ENCODE data around the gene NKAPD1. TPM values are rescaled to one million over a fixed set of nuclear protein-coding genes. Genes with fewer than 3 reads are reported as not detected.

Gene NKAPD1
- polyA plus RNA-seq, 1 of the 3 experiments (the other 2 are of a cell fraction) = 9.2 TPM

DNA sequence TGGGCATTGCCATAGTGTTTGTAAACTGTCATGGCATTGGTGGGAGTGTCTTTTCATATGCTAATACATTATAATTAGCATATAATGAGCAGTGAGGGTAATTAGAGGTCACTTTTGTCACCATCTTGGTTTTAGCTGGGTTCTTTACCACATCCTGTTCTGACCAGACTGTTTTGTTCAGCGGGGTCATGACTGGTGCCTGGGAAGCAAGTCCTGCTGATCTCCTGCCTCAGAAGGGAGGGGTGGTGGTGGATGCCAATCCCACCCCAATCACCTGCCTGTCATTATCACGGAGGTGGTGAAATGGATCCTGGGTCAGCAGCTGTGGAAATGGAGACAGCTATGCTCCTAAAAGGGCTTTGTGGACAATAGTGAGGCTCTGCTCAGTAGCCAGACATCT, 58.6 kb downstream of the NKAPD1 start:
- no peaks in the 10 kb centered on the region for H3K27me3 ChIP-seq (ENCODE audit: insufficient read depth)
- CTCF ChIA-PET = interaction anchor here (1.5 to 2.8 kb wide), 2 partner anchors 18 to 21 kb away, joined by 3 to 15 read pairs; no protein-coding TSS in a partner anchor
- WGBS (ENCODE audit: low lambda C conversion rate) = 73% methylated on average over 2 of the region's 2 CpGs

DNA sequence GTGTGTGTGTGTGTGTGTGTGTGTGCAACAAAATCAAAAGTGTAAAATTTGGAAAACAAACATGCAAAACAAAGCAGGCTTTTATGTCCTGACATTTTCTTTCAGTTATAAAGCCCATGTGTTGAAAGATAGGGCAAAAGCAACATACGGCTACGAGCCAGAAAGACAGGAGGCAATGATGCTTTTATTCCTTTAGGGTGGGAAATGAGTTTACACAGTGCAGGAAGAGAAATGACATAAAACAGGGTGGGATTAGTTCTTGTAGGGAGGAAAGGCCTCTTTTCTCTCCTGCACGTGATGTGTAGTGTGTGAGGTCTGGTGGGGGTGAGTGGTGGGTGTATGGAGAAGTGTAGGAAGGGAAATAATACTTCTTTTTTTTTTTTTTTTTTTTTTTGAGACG, 60.4 kb downstream of the NKAPD1 start:
- H3K27me3 ChIP-seq (ENCODE audit: insufficient read depth) = no peaks in the 10 kb centered on the region
- WGBS (ENCODE audit: low lambda C conversion rate) = 96% methylated on average over 4 of the region's 4 CpGs
- DNase-seq = no peak
- no peak overlapping the region for H3K27ac ChIP-seq (ENCODE audit: low read depth in 2 of 2, low read length in 1 of 2)
- H3K4me3 ChIP-seq (ENCODE audit: low read depth in 2 of 2, low read length in 1 of 2) = no peak overlapping the region
- no peak for TF ChIP-seq RFX5 (IDR thresholded peaks at IDR 0.05; ENCODE audit: low read length)
- TF ChIP-seq YY1 (IDR thresholded peaks at IDR 0.05; ENCODE audit: low read depth) = no peak
- no peak for TF ChIP-seq ELF1 (IDR thresholded peaks at IDR 0.05)
- TF ChIP-seq, protein P1, sequence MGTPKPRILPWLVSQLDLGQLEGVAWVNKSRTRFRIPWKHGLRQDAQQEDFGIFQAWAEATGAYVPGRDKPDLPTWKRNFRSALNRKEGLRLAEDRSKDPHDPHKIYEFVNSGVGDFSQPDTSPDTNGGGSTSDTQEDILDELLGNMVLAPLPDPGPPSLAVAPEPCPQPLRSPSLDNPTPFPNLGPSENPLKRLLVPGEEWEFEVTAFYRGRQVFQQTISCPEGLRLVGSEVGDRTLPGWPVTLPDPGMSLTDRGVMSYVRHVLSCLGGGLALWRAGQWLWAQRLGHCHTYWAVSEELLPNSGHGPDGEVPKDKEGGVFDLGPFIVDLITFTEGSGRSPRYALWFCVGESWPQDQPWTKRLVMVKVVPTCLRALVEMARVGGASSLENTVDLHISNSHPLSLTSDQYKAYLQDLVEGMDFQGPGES (IDR thresholded peaks at IDR 0.05; ENCODE audit: low read depth, low read length) = no peak
- TF ChIP-seq FOXJ3 (CRISPR knock-in tag; IDR thresholded peaks at IDR 0.05) = no peak
- no peak for TF ChIP-seq POLR2AphosphoS5 (IDR thresholded peaks at IDR 0.05; ENCODE audit: low read depth, low read length)
- TF ChIP-seq EZH2phosphoT487 (IDR thresholded peaks at IDR 0.05; ENCODE audit: borderline replicate concordance, low read depth) = no peak
- TF ChIP-seq JUND (IDR thresholded peaks at IDR 0.05) = no peak
- H3K9me2 ChIP-seq = no peaks in the 10 kb centered on the region
- H3K9ac ChIP-seq = no peak overlapping the region
- ChIA-PET CTCF (interaction anchor here (1.5 to 2.8 kb wide), 2 partner anchors 20 to 146 kb away, joined by 6 to 15 read pairs; no protein-coding TSS in a partner anchor), POLR2A (no interaction called here)
- no peaks in the 10 kb centered on the region for H3K36me3 ChIP-seq (replicated peaks in 1 of 2; ENCODE audit: control insufficient read depth in 1 of 2, insufficient read depth in 2 of 2, low read length in 1 of 2)
- H3K4me1 ChIP-seq (ENCODE audit: control insufficient read depth in 1 of 2, insufficient read depth in 2 of 2, low read depth in 1 of 2, low read length in 1 of 2) = no peaks in the 10 kb centered on the region; a peak in 1 of 4 replicates
- no peak overlapping the region for H3K4me2 ChIP-seq
- H3F3A ChIP-seq (replicated peaks; ENCODE audit: insufficient read depth) = no peaks in the 10 kb centered on the region
- H4K20me1 ChIP-seq (ENCODE audit: insufficient read depth) = no peaks in the 10 kb centered on the region
- H2AFZ ChIP-seq (ENCODE audit: low read depth) = no peak overlapping the region
- H3K79me2 ChIP-seq (ENCODE audit: insufficient read depth) = no peaks in the 10 kb centered on the region
- H3K9me3 ChIP-seq = no peaks in the 10 kb centered on the region

More for the DNA sequence above, 58.6 kb downstream of the NKAPD1 start:
- Histone ChIP-seq H3K4me2 (no peak overlapping the region), H4K20me1 (ENCODE audit: insufficient read depth) (no peaks in the 10 kb centered on the region), H3K79me2 (ENCODE audit: insufficient read depth) (no peaks in the 10 kb centered on the region), H3F3A (replicated peaks; ENCODE audit: insufficient read depth) (no peaks in the 10 kb centered on the region), H3K4me3 (ENCODE audit: low read depth in 2 of 2, low read length in 1 of 2) (no peak overlapping the region), H3K9me3 (no peaks in the 10 kb centered on the region), H3K9ac (no peak overlapping the region), H3K4me1 (ENCODE audit: control insufficient read depth in 1 of 2, insufficient read depth in 2 of 2, low read depth in 1 of 2, low read length in 1 of 2) (peaks cover 5 to 11% of the 10 kb centered on the region in 2 experiments; a peak in 3 of 4 replicates), H3K9me2 (no peaks in the 10 kb centered on the region), H3K36me3 (replicated peaks in 1 of 2; ENCODE audit: control insufficient read depth in 1 of 2, insufficient read depth in 2 of 2, low read length in 1 of 2) (no peaks in the 10 kb centered on the region), H3K27ac (ENCODE audit: low read depth in 2 of 2, low read length in 1 of 2) (no peak overlapping the region), H2AFZ (ENCODE audit: low read depth) (no peak overlapping the region)
- TF ChIP-seq EP300 (IDR thresholded peaks at IDR 0.05; ENCODE audit: borderline replicate concordance in 1 of 2, low read depth in 1 of 2, low read length in 1 of 2) = no peak
- no peak for TF ChIP-seq RCOR1 (IDR thresholded peaks at IDR 0.05; ENCODE audit: low read length)
- no peak for TF ChIP-seq RFX5 (IDR thresholded peaks at IDR 0.05; ENCODE audit: low read length)
- TF ChIP-seq TCF12 (IDR thresholded peaks at IDR 0.05) = no peak
- TF ChIP-seq, protein P2, sequence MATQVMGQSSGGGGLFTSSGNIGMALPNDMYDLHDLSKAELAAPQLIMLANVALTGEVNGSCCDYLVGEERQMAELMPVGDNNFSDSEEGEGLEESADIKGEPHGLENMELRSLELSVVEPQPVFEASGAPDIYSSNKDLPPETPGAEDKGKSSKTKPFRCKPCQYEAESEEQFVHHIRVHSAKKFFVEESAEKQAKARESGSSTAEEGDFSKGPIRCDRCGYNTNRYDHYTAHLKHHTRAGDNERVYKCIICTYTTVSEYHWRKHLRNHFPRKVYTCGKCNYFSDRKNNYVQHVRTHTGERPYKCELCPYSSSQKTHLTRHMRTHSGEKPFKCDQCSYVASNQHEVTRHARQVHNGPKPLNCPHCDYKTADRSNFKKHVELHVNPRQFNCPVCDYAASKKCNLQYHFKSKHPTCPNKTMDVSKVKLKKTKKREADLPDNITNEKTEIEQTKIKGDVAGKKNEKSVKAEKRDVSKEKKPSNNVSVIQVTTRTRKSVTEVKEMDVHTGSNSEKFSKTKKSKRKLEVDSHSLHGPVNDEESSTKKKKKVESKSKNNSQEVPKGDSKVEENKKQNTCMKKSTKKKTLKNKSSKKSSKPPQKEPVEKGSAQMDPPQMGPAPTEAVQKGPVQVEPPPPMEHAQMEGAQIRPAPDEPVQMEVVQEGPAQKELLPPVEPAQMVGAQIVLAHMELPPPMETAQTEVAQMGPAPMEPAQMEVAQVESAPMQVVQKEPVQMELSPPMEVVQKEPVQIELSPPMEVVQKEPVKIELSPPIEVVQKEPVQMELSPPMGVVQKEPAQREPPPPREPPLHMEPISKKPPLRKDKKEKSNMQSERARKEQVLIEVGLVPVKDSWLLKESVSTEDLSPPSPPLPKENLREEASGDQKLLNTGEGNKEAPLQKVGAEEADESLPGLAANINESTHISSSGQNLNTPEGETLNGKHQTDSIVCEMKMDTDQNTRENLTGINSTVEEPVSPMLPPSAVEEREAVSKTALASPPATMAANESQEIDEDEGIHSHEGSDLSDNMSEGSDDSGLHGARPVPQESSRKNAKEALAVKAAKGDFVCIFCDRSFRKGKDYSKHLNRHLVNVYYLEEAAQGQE (IDR thresholded peaks at IDR 0.05; ENCODE audit: low read depth, low read length) = no peak
- TF ChIP-seq MEF2A (IDR thresholded peaks at IDR 0.05; ENCODE audit: borderline replicate concordance, low read depth) = no peak
- TF ChIP-seq RAD21 (IDR thresholded peaks at IDR 0.05; ENCODE audit: low read length) = no peak
- TF ChIP-seq SMC3 (IDR thresholded peaks at IDR 0.05; ENCODE audit: low read depth, low read length) = no peak
- no peak for TF ChIP-seq MXI1 (IDR thresholded peaks at IDR 0.05; ENCODE audit: low read depth, low read length)
- POLR2A ChIA-PET = no interaction called here
- DNase-seq = no peak

Small RNA genes lying within 50 kb of the gene (small RNA-seq; reads per million reads assigned to genes)
- gene AP000907.3 (0 reads per million in 7 experiments), gene RNU6-893P (0 to 0.06 (median 0) reads per million in 7 experiments)

Other genes with a start within 250 kb of the NKAPD1 start
- gene ALG9, start 202.7 kb upstream of the NKAPD1 start, polyA plus RNA-seq (2012; rRNA removed) = 17.9 and 23.4 TPM in 2 replicates
- gene FDXACB1, start 195.1 kb upstream of the NKAPD1 start, polyA plus RNA-seq (2012; rRNA removed) = 2.8 and 3.2 TPM in 2 replicates
- 36.7 and 61.2 TPM in 2 replicates for gene CFAP68, start 194.8 kb upstream of the NKAPD1 start, polyA plus RNA-seq (2012; rRNA removed)
- gene CRYAB, start 162.5 kb upstream of the NKAPD1 start, polyA plus RNA-seq (2012; rRNA removed) = 0.92 and 1.5 TPM in 2 replicates
- not detected in 2 replicates for gene HSPB2, start 161.6 kb upstream of the NKAPD1 start, polyA plus RNA-seq (2012; rRNA removed)
- gene C11orf52, start 155.4 kb upstream of the NKAPD1 start, polyA plus RNA-seq (2012; rRNA removed) = not detected in 2 replicates
- gene DIXDC1, start 137.0 kb upstream of the NKAPD1 start, polyA plus RNA-seq (2012; rRNA removed) = 5.3 and 6.8 TPM in 2 replicates
- 14.4 and 17.8 TPM in 2 replicates for gene DLAT, start 48.9 kb upstream of the NKAPD1 start, polyA plus RNA-seq (2012; rRNA removed)
- gene PIH1D2, start 282 bp upstream of the NKAPD1 start, polyA plus RNA-seq (2012; rRNA removed) = 0.97 and 2.0 TPM in 2 replicates
- 156 and 188 TPM in 2 replicates for gene TIMM8B, start 12.5 kb downstream of the NKAPD1 start, polyA plus RNA-seq (2012; rRNA removed)
- gene SDHD, start 12.6 kb downstream of the NKAPD1 start, polyA plus RNA-seq (2012; rRNA removed) = 169 and 192 TPM in 2 replicates
- 0.28 TPM in 1 of 2 replicates, not detected in the other for gene IL18, start 89.8 kb downstream of the NKAPD1 start, polyA plus RNA-seq (2012; rRNA removed)
- 0.15 TPM in 1 of 2 replicates, not detected in the other for gene TEX12, start 93.1 kb downstream of the NKAPD1 start, polyA plus RNA-seq (2012; rRNA removed)
- 0.87 and 1.2 TPM in 2 replicates for gene BCO2, start 101.2 kb downstream of the NKAPD1 start, polyA plus RNA-seq (2012; rRNA removed)
- gene PTS, start 152.1 kb downstream of the NKAPD1 start, polyA plus RNA-seq (2012; rRNA removed) = 50.0 and 54.0 TPM in 2 replicates
- gene PLET1, start 186.6 kb downstream of the NKAPD1 start, polyA plus RNA-seq (2012; rRNA removed) = not detected in 2 replicates